Panc1 (cell line): ENCODE measurements around the gene CD84. TPM values are rescaled to one million over a fixed set of nuclear protein-coding genes. Genes with fewer than 3 reads are reported as not detected.

Experiments
- ATAC-seq: fragments of 200-7000 bp; cut with Tn5 transposase; 2 replicates; pipeline ENCODE4 v1.9.1; 2020; ENCODE audit warnings: mild to moderate bottlenecking, moderate library complexity
- BruUV-seq: library from RNA; stranded (reverse); fragments of 400-500 nt; replicated peaks from 2 replicates; lab custom pipeline; 2021; lab: Mats Ljungman, UMichigan
- CTCF ChIA-PET: fragments of 300-600 bp; sonication (Branson Sonifier 250); formaldehyde crosslinking; loops from one replicate; lab custom pipeline; 2022; ENCODE audit warnings: antibody characterized with exemption; lab: Charles Lee
- POLR2A ChIA-PET: fragments of 300-600 bp; sonication (Branson Sonifier 250); formaldehyde crosslinking; loops from one replicate; lab custom pipeline; 2022; ENCODE audit warnings: antibody characterized with exemption; lab: Charles Lee
- DNase-seq: peaks from one replicate; pipeline ENCODE4 v3.0.0-alpha.2; 2010; ENCODE audit warnings: low read depth, low spot score
- H3K27ac ChIP-seq: 2 replicates; pipeline ENCODE4 v1.5.1; 2011; ENCODE audit warnings: mild to moderate bottlenecking, low read length, inconsistent platforms
- H3K27me3 ChIP-seq: fragments of 200-500 bp; sonication (Bioruptor generic); 2 replicates; pipeline ENCODE4 v1.6.0; 2014; ENCODE audit warnings: low read length, inconsistent platforms; ENCODE audit not compliant: control insufficient read depth, insufficient read depth
- H3K36me3 ChIP-seq: fragments of 200-500 bp; sonication (Bioruptor generic); 2 replicates; pipeline ENCODE4 v1.5.1; 2014; ENCODE audit warnings: inconsistent platforms, mild to moderate bottlenecking, low read length, moderate library complexity; ENCODE audit not compliant: control insufficient read depth, insufficient read depth
- H3K4me1 ChIP-seq: 2 replicates; pipeline ENCODE4 v1.5.1; 2011; ENCODE audit warnings: inconsistent platforms, mild to moderate bottlenecking, low read length, moderate library complexity; ENCODE audit not compliant: control insufficient read depth, insufficient read depth
- H3K4me3 ChIP-seq, 2 experiments: 2 replicates each; pipeline ENCODE4 v1.5.1; 2011 to 2012; ENCODE audit warnings: low read depth in 2 of 2, low read length in 2 of 2, mild to moderate bottlenecking in 2 of 2, inconsistent platforms in 1 of 2, moderate library complexity in 1 of 2
- H3K9me3 ChIP-seq: fragments of 200-500 bp; sonication (Bioruptor generic); 2 replicates; pipeline ENCODE4 v1.5.1; 2014; ENCODE audit warnings: low read depth, mild to moderate bottlenecking, inconsistent platforms, low read length, moderate library complexity; ENCODE audit not compliant: control insufficient read depth, insufficient read depth
- CTCF ChIP-seq: fragments of 450-650 bp; IDR thresholded peaks from 2 replicates; pipeline ENCODE4 v1.5.1; 2017; ENCODE audit warnings: mild to moderate bottlenecking
- POLR2AphosphoS5 ChIP-seq: IDR thresholded peaks from 2 replicates; pipeline ENCODE4 v1.6.1; 2012; ENCODE audit warnings: mild to moderate bottlenecking, low read depth, low read length, moderate library complexity
- SIN3A ChIP-seq: IDR thresholded peaks from 2 replicates; pipeline ENCODE4 v1.6.1; 2012; ENCODE audit warnings: low read depth, mild to moderate bottlenecking, low read length, moderate library complexity, borderline replicate concordance; ENCODE audit not compliant: insufficient read depth
- TCF7L2 ChIP-seq: IDR thresholded peaks from 2 replicates; pipeline ENCODE4 v1.6.1; 2011; ENCODE audit warnings: mild to moderate bottlenecking, low read depth, low read length, inconsistent platforms
- in situ Hi-C: cut with HindIII; loops from 2 replicates; pipeline ENCODE4 v1.10.0; 2016; ENCODE audit warnings: low sequenced_read_pairs, low pct_unique_long_range_greater_than_20kb
- intact Hi-C: fragments of 100-400 bp; cut with micrococcal nuclease; formaldehyde crosslinking; loops from one replicate; pipeline ENCODE4 v1.10.0; 2022; ENCODE audit not compliant: unreplicated experiment
- total RNA-seq: library from RNA; stranded (reverse); gene quantifications from one replicate; pipeline ENCODE4 v1.2.1, GENCODE V29; 2021; ENCODE audit not compliant: unreplicated experiment
- TF ChIP-seq, protein P1 (sequence below), 2 experiments: IDR thresholded peaks; 2 replicates each; pipeline ENCODE4 v1.6.1; 2011 to 2012; ENCODE audit warnings: low read depth in 2 of 2, control low read depth in 1 of 2, low read length in 1 of 2, mild to moderate bottlenecking in 1 of 2, moderate library complexity in 1 of 2; ENCODE audit not compliant: insufficient read depth in 1 of 2

Gene CD84
- total RNA-seq, 1 experiment from 2014 or later = 0.26 TPM

DNA sequence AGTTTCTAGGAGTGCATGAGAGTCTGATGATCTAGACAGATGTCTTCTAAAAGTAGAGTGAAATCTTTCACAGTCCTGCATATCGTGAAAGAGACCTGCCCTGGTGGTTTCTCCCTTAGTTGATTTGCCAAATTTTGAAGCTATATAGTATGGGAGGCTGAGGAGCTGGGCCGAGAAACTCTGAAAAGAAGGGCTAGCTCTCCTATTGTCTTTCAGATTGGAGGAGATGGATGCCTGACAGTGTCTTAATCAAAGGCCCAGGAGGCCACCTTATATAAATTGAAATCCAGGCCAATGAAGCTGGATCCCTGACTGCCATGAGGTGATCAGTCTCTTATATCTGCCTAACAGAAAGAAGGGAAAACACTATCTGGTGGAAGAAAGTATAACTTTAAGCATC lies 18.4 kb upstream of the CD84 start:
- no peak for ATAC-seq

DNA sequence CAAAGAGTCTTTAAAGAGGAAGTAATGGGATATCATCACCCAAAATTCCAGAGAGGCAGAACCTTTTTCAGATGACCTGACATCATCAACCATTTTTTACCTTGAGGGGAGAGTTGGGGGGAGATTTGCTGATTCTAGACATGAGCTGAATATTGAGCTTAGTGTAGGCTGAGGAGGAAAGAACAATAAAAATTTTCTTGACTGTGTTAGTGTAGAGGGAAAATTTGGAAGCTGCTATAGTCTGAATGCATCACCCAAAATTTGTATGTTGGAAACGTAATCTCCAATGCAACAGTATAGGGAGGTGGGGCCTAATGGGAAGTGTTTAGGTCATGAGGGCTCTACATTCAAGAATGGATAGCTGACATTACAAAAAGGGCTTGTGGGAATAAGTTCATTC lies 17.8 kb upstream of the CD84 start:
- CTCF ChIA-PET = no interaction called here

More for the DNA sequence above, 18.4 kb upstream of the CD84 start:
- CTCF ChIA-PET = no interaction called here
- intact Hi-C loops = no loop called here
- POLR2A ChIA-PET = no interaction called here
- BruUV-seq = no TSS peak
- H3K4me3 ChIP-seq = no peak overlapping the region
- no peak overlapping the region for H3K27ac ChIP-seq
- H3K4me1 ChIP-seq = no peaks in the 10 kb centered on the region
- DNase-seq = no peak
- TF ChIP-seq, protein P1, sequence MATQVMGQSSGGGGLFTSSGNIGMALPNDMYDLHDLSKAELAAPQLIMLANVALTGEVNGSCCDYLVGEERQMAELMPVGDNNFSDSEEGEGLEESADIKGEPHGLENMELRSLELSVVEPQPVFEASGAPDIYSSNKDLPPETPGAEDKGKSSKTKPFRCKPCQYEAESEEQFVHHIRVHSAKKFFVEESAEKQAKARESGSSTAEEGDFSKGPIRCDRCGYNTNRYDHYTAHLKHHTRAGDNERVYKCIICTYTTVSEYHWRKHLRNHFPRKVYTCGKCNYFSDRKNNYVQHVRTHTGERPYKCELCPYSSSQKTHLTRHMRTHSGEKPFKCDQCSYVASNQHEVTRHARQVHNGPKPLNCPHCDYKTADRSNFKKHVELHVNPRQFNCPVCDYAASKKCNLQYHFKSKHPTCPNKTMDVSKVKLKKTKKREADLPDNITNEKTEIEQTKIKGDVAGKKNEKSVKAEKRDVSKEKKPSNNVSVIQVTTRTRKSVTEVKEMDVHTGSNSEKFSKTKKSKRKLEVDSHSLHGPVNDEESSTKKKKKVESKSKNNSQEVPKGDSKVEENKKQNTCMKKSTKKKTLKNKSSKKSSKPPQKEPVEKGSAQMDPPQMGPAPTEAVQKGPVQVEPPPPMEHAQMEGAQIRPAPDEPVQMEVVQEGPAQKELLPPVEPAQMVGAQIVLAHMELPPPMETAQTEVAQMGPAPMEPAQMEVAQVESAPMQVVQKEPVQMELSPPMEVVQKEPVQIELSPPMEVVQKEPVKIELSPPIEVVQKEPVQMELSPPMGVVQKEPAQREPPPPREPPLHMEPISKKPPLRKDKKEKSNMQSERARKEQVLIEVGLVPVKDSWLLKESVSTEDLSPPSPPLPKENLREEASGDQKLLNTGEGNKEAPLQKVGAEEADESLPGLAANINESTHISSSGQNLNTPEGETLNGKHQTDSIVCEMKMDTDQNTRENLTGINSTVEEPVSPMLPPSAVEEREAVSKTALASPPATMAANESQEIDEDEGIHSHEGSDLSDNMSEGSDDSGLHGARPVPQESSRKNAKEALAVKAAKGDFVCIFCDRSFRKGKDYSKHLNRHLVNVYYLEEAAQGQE (IDR thresholded peaks at IDR 0.05; ENCODE audit: insufficient read depth in 1 of 2, low read depth in 2 of 2, low read length in 1 of 2) = no peak
- TF ChIP-seq CTCF (no peak), SIN3A (no peak), POLR2AphosphoS5 (no peak), TCF7L2 (no peak)
- H3K27me3 ChIP-seq = no peaks in the 10 kb centered on the region
- in situ Hi-C loops = no loop called here
- no peaks in the 10 kb centered on the region for H3K36me3 ChIP-seq
- H3K9me3 ChIP-seq = no peaks in the 10 kb centered on the region

More for the DNA sequence above, 17.8 kb upstream of the CD84 start:
- H3K27me3 ChIP-seq = no peaks in the 10 kb centered on the region
- no peaks in the 10 kb centered on the region for H3K4me1 ChIP-seq
- TF ChIP-seq CTCF = no peak
- TF ChIP-seq SIN3A = no peak
- no peak for ATAC-seq
- POLR2A ChIA-PET = no interaction called here
- H3K36me3 ChIP-seq = no peaks in the 10 kb centered on the region
- no TSS peak for BruUV-seq
- no peak overlapping the region for H3K4me3 ChIP-seq
- in situ Hi-C loops (no loop called here), intact Hi-C loops (no loop called here)
- no peak for DNase-seq
- no peaks in the 10 kb centered on the region for H3K9me3 ChIP-seq
- H3K27ac ChIP-seq = no peak overlapping the region
